ENCODE data around the gene ZNF512. TPM values are rescaled to one million over a fixed set of nuclear protein-coding genes. Genes with fewer than 3 reads are reported as not detected.
A peak's percentile ranks its signal among the peaks of the same experiment; 100 is the strongest.

The ZNF512 gene
- total and polyA plus RNA-seq, 2 of the 13 experiments (the other 11 are each of a cell fraction or from before 2014, with no cell fraction given): 29.8 to 31.0 TPM

DNA sequence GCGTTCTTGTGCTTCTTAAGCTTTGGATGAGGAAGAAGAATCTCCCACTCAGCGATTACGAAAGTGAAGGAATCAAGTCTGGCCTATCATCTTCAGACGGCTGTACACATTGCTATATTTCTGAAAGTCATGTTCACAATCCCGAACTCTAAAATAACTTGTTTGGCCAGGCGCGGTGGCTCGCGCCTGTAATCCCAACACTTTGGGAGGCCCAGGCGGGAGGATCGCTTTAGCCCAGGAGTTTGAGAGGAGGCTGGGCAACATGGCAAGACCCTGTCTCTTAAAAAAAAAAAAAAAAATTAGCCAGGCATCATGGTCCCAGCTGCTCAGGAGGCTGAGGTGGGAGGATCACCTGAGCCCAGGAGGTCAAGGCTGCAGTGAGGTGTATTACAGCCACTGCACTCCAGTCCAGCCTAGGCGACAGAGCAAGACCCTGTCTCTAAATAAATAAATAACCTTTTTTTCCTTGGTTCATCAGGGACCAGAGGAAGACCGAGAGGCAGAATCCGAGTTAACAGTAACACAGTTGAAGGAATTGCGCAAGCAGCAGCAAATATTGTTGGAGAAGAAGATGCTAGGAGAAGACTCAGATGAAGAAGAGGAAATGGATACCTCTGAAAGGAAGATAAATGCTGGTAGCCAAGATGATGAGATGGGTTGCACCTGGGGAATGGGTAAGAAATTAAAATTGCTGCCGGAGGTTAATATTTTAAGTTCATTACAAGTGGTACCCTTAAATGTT lies 82.0 kb downstream of the ZNF512 start (continued):
- TF ChIP-seq, protein P1, sequence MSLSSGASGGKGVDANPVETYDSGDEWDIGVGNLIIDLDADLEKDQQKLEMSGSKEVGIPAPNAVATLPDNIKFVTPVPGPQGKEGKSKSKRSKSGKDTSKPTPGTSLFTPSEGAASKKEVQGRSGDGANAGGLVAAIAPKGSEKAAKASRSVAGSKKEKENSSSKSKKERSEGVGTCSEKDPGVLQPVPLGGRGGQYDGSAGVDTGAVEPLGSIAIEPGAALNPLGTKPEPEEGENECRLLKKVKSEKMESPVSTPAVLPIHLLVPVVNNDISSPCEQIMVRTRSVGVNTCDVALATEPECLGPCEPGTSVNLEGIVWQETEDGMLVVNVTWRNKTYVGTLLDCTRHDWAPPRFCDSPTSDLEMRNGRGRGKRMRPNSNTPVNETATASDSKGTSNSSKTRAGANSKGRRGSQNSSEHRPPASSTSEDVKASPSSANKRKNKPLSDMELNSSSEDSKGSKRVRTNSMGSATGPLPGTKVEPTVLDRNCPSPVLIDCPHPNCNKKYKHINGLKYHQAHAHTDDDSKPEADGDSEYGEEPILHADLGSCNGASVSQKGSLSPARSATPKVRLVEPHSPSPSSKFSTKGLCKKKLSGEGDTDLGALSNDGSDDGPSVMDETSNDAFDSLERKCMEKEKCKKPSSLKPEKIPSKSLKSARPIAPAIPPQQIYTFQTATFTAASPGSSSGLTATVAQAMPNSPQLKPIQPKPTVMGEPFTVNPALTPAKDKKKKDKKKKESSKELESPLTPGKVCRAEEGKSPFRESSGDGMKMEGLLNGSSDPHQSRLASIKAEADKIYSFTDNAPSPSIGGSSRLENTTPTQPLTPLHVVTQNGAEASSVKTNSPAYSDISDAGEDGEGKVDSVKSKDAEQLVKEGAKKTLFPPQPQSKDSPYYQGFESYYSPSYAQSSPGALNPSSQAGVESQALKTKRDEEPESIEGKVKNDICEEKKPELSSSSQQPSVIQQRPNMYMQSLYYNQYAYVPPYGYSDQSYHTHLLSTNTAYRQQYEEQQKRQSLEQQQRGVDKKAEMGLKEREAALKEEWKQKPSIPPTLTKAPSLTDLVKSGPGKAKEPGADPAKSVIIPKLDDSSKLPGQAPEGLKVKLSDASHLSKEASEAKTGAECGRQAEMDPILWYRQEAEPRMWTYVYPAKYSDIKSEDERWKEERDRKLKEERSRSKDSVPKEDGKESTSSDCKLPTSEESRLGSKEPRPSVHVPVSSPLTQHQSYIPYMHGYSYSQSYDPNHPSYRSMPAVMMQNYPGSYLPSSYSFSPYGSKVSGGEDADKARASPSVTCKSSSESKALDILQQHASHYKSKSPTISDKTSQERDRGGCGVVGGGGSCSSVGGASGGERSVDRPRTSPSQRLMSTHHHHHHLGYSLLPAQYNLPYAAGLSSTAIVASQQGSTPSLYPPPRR (CRISPR knock-in tag; IDR thresholded peaks at IDR 0.05; ENCODE audit: borderline replicate concordance): no peak
- TF ChIP-seq ATM (IDR thresholded peaks at IDR 0.05; ENCODE audit: borderline replicate concordance) (no peak), ZBTB7A (CRISPR knock-in tag; IDR thresholded peaks at IDR 0.05) (no peak), ZFP36L1 (CRISPR knock-in tag; IDR thresholded peaks at IDR 0.05) (no peak), REL (CRISPR knock-in tag; conservative IDR thresholded peaks at IDR 0.05) (no peak), CEBPB (IDR thresholded peaks at IDR 0.05; ENCODE audit: borderline replicate concordance, low read depth, low read length) (peak; percentile 93), EED (CRISPR knock-in tag; IDR thresholded peaks at IDR 0.05) (no peak), POLR2AphosphoS5 (IDR thresholded peaks at IDR 0.05; ENCODE audit: low read depth, low read length) (no peak), DNMT1 (CRISPR knock-in tag; IDR thresholded peaks at IDR 0.05) (no peak), TCF12 (IDR thresholded peaks at IDR 0.05) (no peak), TCF12 (CRISPR knock-in tag; IDR thresholded peaks at IDR 0.05) (no peak), GFI1 (CRISPR knock-in tag; IDR thresholded peaks at IDR 0.05; ENCODE audit: borderline replicate concordance) (no peak), CEBPG (CRISPR knock-in tag; IDR thresholded peaks at IDR 0.05) (peak; percentile 90), ZNF878 (CRISPR knock-in tag; IDR thresholded peaks at IDR 0.05) (no peak), NONO (IDR thresholded peaks at IDR 0.05) (no peak), NONO (CRISPR knock-in tag; conservative IDR thresholded peaks at IDR 0.05) (no peak; the same call in 1 of the 2 replicates), CREM (IDR thresholded peaks at IDR 0.05) (no peak), CREM (CRISPR knock-in tag; IDR thresholded peaks at IDR 0.05) (no peak), REXO4 (CRISPR knock-in tag; IDR thresholded peaks at IDR 0.05; ENCODE audit: borderline replicate concordance) (no peak)
- TF ChIP-seq, protein P2, sequence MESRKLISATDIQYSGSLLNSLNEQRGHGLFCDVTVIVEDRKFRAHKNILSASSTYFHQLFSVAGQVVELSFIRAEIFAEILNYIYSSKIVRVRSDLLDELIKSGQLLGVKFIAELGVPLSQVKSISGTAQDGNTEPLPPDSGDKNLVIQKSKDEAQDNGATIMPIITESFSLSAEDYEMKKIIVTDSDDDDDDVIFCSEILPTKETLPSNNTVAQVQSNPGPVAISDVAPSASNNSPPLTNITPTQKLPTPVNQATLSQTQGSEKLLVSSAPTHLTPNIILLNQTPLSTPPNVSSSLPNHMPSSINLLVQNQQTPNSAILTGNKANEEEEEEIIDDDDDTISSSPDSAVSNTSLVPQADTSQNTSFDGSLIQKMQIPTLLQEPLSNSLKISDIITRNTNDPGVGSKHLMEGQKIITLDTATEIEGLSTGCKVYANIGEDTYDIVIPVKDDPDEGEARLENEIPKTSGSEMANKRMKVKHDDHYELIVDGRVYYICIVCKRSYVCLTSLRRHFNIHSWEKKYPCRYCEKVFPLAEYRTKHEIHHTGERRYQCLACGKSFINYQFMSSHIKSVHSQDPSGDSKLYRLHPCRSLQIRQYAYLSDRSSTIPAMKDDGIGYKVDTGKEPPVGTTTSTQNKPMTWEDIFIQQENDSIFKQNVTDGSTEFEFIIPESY (CRISPR knock-in tag; IDR thresholded peaks at IDR 0.05): peak; percentile 67; the same call in 1 of the 2 replicates
- TF ChIP-seq, protein P3, sequence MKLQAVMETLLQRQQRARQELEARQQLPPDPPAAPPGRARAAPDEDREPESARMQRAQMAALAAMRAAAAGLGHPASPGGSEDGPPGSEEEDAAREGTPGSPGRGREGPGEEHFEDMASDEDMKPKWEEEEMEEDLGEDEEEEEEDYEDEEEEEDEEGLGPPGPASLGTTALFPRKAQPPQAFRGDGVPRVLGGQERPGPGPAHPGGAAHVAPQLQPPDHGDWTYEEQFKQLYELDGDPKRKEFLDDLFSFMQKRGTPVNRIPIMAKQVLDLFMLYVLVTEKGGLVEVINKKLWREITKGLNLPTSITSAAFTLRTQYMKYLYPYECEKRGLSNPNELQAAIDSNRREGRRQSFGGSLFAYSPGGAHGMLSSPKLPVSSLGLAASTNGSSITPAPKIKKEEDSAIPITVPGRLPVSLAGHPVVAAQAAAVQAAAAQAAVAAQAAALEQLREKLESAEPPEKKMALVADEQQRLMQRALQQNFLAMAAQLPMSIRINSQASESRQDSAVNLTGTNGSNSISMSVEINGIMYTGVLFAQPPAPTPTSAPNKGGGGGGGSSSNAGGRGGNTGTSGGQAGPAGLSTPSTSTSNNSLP (IDR thresholded peaks at IDR 0.05; ENCODE audit: low read depth, low read length): no peak
